Measurements from ENCODE around the gene NR2C2AP.

GRCh38 chr19:19224150-19224851 is 21.1 kb upstream of the NR2C2AP start:
- TF ChIP-seq, protein P1, sequence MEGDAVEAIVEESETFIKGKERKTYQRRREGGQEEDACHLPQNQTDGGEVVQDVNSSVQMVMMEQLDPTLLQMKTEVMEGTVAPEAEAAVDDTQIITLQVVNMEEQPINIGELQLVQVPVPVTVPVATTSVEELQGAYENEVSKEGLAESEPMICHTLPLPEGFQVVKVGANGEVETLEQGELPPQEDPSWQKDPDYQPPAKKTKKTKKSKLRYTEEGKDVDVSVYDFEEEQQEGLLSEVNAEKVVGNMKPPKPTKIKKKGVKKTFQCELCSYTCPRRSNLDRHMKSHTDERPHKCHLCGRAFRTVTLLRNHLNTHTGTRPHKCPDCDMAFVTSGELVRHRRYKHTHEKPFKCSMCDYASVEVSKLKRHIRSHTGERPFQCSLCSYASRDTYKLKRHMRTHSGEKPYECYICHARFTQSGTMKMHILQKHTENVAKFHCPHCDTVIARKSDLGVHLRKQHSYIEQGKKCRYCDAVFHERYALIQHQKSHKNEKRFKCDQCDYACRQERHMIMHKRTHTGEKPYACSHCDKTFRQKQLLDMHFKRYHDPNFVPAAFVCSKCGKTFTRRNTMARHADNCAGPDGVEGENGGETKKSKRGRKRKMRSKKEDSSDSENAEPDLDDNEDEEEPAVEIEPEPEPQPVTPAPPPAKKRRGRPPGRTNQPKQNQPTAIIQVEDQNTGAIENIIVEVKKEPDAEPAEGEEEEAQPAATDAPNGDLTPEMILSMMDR (IDR thresholded peaks at IDR 0.05) = no peak
- TF ChIP-seq EP300 (IDR thresholded peaks at IDR 0.05) (no peak), POLR2AphosphoS5 (IDR thresholded peaks at IDR 0.05) (no peak)
